ENCODE results near the gene PDCD10. TPM values are rescaled to one million over a fixed set of nuclear protein-coding genes. Genes with fewer than 3 reads are reported as not detected.
A peak's percentile ranks its signal among the peaks of the same experiment; 100 is the strongest.

Gene PDCD10
- 29.0 and 41.1 TPM in 2 replicates for polyA plus RNA-seq (2012; rRNA removed)
- polyA plus RNA-seq (2012; cell fraction: cytosol; rRNA removed) = 53.5 and 77.6 TPM in 2 replicates
- 10.1 and 20.7 TPM in 2 replicates for polyA plus RNA-seq (2012; cell fraction: nucleus; rRNA removed)

DNA sequence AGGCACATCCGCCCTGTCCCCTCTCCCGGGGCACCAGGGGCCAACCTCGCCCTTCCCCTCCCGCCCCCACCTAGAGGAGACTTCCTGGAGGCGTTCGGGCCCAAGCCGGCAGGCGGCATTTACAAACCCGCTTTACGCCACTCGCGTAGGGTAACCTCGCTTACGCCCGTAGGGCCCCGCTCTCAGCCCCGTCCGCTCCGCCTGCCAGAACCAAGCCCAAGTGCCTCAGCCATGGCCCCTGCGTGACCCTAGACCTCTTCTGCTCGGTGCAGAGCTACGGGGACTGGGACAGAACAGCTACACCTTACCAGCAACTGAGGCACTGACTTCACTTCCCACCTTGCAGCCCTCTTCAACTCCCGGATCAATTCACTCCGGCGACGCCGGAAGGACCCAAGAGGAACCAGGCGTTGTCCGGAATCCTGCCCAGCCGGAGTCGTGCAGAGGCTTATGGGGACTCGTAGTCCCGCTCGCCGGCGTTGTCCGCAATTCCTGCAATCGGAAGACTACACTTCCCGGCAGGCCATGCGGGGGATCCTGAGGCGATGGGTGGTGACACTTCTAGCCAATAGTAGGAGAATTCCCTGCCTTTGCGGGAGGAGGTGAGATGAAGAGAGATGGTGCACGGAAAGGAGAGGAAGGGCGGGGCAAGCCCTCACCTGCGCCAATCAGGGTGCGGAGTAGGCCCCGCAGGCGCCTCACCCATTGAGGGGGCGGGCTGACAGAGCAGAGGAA is at the start of gene PDCD10:
PDCD10 (minus strand) TSS at position 395 of the 735 bp plus-strand sequence. CDS start 14,735 bp downstream, outside the sequence.
- Histone ChIP-seq H3K9me2 (no peaks in the 10 kb centered on the region), H3K36me3 (replicated peaks in 1 of 2; ENCODE audit: control insufficient read depth in 1 of 2, insufficient read depth in 2 of 2, low read length in 1 of 2) (peaks cover 3 to 4% of the 10 kb centered on the region in 2 experiments), H3K9ac (peak within 1 kb of the TSS; percentile 82), H3K4me3 (ENCODE audit: low read depth in 2 of 2, low read length in 1 of 2) (peak within 1 kb of the TSS; percentile 84 to 97), H3F3A (replicated peaks; ENCODE audit: insufficient read depth) (peaks cover 3% of the 10 kb centered on the region), H3K27me3 (ENCODE audit: insufficient read depth) (no peaks in the 10 kb centered on the region), H3K79me2 (ENCODE audit: insufficient read depth) (peaks cover 49% of the 10 kb centered on the region), H4K20me1 (ENCODE audit: insufficient read depth) (peaks cover 37% of the 10 kb centered on the region), H3K4me1 (ENCODE audit: control insufficient read depth in 1 of 2, insufficient read depth in 2 of 2, low read depth in 1 of 2, low read length in 1 of 2) (peaks cover 9 to 11% of the 10 kb centered on the region in 2 experiments; a peak in 3 of 4 replicates), H3K9me3 (no peaks in the 10 kb centered on the region), H3K4me2 (peak within 1 kb of the TSS; percentile 87), H3K27ac (ENCODE audit: low read depth in 2 of 2, low read length in 1 of 2) (peak within 1 kb of the TSS; percentile 82 to 96), H2AFZ (ENCODE audit: low read depth) (peak within 1 kb of the TSS; percentile 98)
- DNase-seq = peak; percentile 86
- CTCF ChIA-PET = no interaction called here
- POLR2A ChIA-PET = interaction anchor here (1.5 kb wide), 1 partner anchor 147 kb away, joined by 4 read pairs; no protein-coding TSS in a partner anchor
- TF ChIP-seq, protein P1, sequence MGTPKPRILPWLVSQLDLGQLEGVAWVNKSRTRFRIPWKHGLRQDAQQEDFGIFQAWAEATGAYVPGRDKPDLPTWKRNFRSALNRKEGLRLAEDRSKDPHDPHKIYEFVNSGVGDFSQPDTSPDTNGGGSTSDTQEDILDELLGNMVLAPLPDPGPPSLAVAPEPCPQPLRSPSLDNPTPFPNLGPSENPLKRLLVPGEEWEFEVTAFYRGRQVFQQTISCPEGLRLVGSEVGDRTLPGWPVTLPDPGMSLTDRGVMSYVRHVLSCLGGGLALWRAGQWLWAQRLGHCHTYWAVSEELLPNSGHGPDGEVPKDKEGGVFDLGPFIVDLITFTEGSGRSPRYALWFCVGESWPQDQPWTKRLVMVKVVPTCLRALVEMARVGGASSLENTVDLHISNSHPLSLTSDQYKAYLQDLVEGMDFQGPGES (IDR thresholded peaks at IDR 0.05; ENCODE audit: low read depth, low read length) = no peak
- peak; percentile 31; the same call in 1 of the 2 replicates for TF ChIP-seq TCF12 (IDR thresholded peaks at IDR 0.05)
- TF ChIP-seq EP300 (IDR thresholded peaks at IDR 0.05; ENCODE audit: borderline replicate concordance in 1 of 2, low read depth in 1 of 2, low read length in 1 of 2) = no peak
- TF ChIP-seq NRF1 (IDR thresholded peaks at IDR 0.05; ENCODE audit: low read depth, low read length) = peak; percentile 42
- TF ChIP-seq RCOR1 (IDR thresholded peaks at IDR 0.05; ENCODE audit: low read length) = no peak; the same call in 1 of the 2 replicates
- TF ChIP-seq MXI1 (IDR thresholded peaks at IDR 0.05; ENCODE audit: low read depth, low read length) = peak; percentile 72
- peak; percentile 50; the same call in 1 of the 2 replicates for TF ChIP-seq SIN3A (IDR thresholded peaks at IDR 0.05; ENCODE audit: borderline replicate concordance, low read depth, low read length)
- TF ChIP-seq ELF1 (IDR thresholded peaks at IDR 0.05) = peak; percentile 64; the same call in 1 of the 2 replicates
- peak; percentile 68 for TF ChIP-seq CHD2 (IDR thresholded peaks at IDR 0.05; ENCODE audit: low read length, partially characterized antibody)
- TF ChIP-seq GABPA (IDR thresholded peaks at IDR 0.05; ENCODE audit: low read depth) = peak; percentile 87
- peak; percentile 91 for TF ChIP-seq POLR2AphosphoS5 (IDR thresholded peaks at IDR 0.05; ENCODE audit: low read depth, low read length)
- TF ChIP-seq SMC3 (IDR thresholded peaks at IDR 0.05; ENCODE audit: low read depth, low read length) = no peak
- no peak for TF ChIP-seq MEF2A (IDR thresholded peaks at IDR 0.05; ENCODE audit: borderline replicate concordance, low read depth)
- TF ChIP-seq TAF1 (IDR thresholded peaks at IDR 0.05; ENCODE audit: borderline replicate concordance, low read depth, low read length) = 0 out of 2 replicates have a peak, but pooled peaks have one; percentile 39
- 0 out of 2 replicates have a peak, but pooled peaks have one; percentile 51 for TF ChIP-seq YY1 (IDR thresholded peaks at IDR 0.05; ENCODE audit: low read depth)
- TF ChIP-seq, protein P2, sequence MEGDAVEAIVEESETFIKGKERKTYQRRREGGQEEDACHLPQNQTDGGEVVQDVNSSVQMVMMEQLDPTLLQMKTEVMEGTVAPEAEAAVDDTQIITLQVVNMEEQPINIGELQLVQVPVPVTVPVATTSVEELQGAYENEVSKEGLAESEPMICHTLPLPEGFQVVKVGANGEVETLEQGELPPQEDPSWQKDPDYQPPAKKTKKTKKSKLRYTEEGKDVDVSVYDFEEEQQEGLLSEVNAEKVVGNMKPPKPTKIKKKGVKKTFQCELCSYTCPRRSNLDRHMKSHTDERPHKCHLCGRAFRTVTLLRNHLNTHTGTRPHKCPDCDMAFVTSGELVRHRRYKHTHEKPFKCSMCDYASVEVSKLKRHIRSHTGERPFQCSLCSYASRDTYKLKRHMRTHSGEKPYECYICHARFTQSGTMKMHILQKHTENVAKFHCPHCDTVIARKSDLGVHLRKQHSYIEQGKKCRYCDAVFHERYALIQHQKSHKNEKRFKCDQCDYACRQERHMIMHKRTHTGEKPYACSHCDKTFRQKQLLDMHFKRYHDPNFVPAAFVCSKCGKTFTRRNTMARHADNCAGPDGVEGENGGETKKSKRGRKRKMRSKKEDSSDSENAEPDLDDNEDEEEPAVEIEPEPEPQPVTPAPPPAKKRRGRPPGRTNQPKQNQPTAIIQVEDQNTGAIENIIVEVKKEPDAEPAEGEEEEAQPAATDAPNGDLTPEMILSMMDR (IDR thresholded peaks at IDR 0.05) = no peak
- no peak for TF ChIP-seq EZH2phosphoT487 (IDR thresholded peaks at IDR 0.05; ENCODE audit: borderline replicate concordance, low read depth)
- no peak for TF ChIP-seq NFIC (IDR thresholded peaks at IDR 0.05; ENCODE audit: borderline replicate concordance)
- peak; percentile 67; the same call in 1 of the 2 replicates for TF ChIP-seq RFX5 (IDR thresholded peaks at IDR 0.05; ENCODE audit: low read length)
- under 1% methylated on average over 14 of the region's 49 CpGs for WGBS (ENCODE audit: low lambda C conversion rate)
